Astrocyte (in vitro differentiated cells and primary cell): ENCODE results near the gene TUB. TPM values are rescaled to one million over a fixed set of nuclear protein-coding genes. Genes with fewer than 3 reads are reported as not detected.

ENCODE experiments used
- DNase-seq: peaks from one replicate; pipeline ENCODE4 v3.0.0-alpha.2; 2010; ENCODE audit warnings: low read depth
- FAIRE-seq: peaks from 2 replicates; lab custom pipeline; 2011; peaks lifted over from hg19 to GRCh38; lab: Jason Lieb, UNC
- H2AFZ ChIP-seq: 2 replicates; pipeline ENCODE4 v1.6.0; 2012; ENCODE audit warnings: low read depth, low read length, inconsistent platforms
- H3K27ac ChIP-seq: 2 replicates; pipeline ENCODE4 v1.5.1; 2011; ENCODE audit warnings: low read depth, low read length, inconsistent platforms
- H3K27me3 ChIP-seq: 2 replicates; pipeline ENCODE4 v1.6.0; 2011; ENCODE audit warnings: low read length, inconsistent platforms; ENCODE audit not compliant: insufficient read depth
- H3K36me3 ChIP-seq: 2 replicates; pipeline ENCODE4 v1.5.1; 2011; ENCODE audit warnings: low read length, inconsistent platforms; ENCODE audit not compliant: insufficient read depth
- H3K4me1 ChIP-seq: 2 replicates; pipeline ENCODE4 v1.5.1; 2011; ENCODE audit warnings: low read length, inconsistent platforms; ENCODE audit not compliant: insufficient read depth
- H3K4me2 ChIP-seq: 2 replicates; pipeline ENCODE4 v1.6.0; 2012; ENCODE audit warnings: low read length, inconsistent platforms
- H3K4me3 ChIP-seq: 2 replicates; pipeline ENCODE4 v1.5.1; 2011; ENCODE audit warnings: low read depth, mild to moderate bottlenecking, low read length, inconsistent platforms; ENCODE audit not compliant: insufficient read depth
- H3K79me2 ChIP-seq: 2 replicates; pipeline ENCODE4 v1.6.0; 2012; ENCODE audit warnings: mild to moderate bottlenecking, low read length, inconsistent platforms; ENCODE audit not compliant: insufficient read depth
- H3K9ac ChIP-seq: 2 replicates; pipeline ENCODE4 v1.6.0; 2012; ENCODE audit warnings: mild to moderate bottlenecking, low read length, inconsistent platforms
- H3K9me3 ChIP-seq: 2 replicates; pipeline ENCODE4 v1.5.1; 2012; ENCODE audit warnings: low read depth, mild to moderate bottlenecking, low read length, inconsistent platforms; ENCODE audit not compliant: insufficient read depth
- H4K20me1 ChIP-seq: 2 replicates; pipeline ENCODE4 v1.6.0; 2012; ENCODE audit warnings: low read length, inconsistent platforms; ENCODE audit not compliant: insufficient read depth
- H3K27ac Mint-ChIP-seq: one replicate; pipeline ENCODE4 v1.8.0; 2021; ENCODE audit warnings: mild to moderate bottlenecking, mixed read lengths; ENCODE audit not compliant: unreplicated experiment
- H3K27me3 Mint-ChIP-seq: one replicate; pipeline ENCODE4 v1.8.0; 2021; ENCODE audit warnings: low read depth, mixed read lengths; ENCODE audit not compliant: unreplicated experiment
- H3K36me3 Mint-ChIP-seq: one replicate; pipeline ENCODE4 v1.8.0; 2021; ENCODE audit warnings: low read depth, mixed read lengths; ENCODE audit not compliant: unreplicated experiment
- H3K4me1 Mint-ChIP-seq: one replicate; pipeline ENCODE4 v1.8.0; 2021; ENCODE audit warnings: low read depth, mixed read lengths; ENCODE audit not compliant: unreplicated experiment
- H3K4me3 Mint-ChIP-seq: one replicate; pipeline ENCODE4 v1.8.0; 2021; ENCODE audit warnings: mild to moderate bottlenecking, moderate library complexity, mixed read lengths; ENCODE audit not compliant: unreplicated experiment
- H3K9me3 Mint-ChIP-seq: one replicate; pipeline ENCODE4 v1.8.0; 2021; ENCODE audit warnings: mild to moderate bottlenecking, mixed read lengths; ENCODE audit not compliant: unreplicated experiment
- CTCF ChIP-seq: IDR thresholded peaks from 2 replicates; pipeline ENCODE4 v1.5.1; 2011; ENCODE audit warnings: low read depth, mild to moderate bottlenecking, inconsistent platforms, low read length, moderate library complexity; ENCODE audit not compliant: insufficient read depth
- EZH2 ChIP-seq: IDR thresholded peaks from 2 replicates; pipeline ENCODE4 v1.6.1; 2012; ENCODE audit warnings: mild to moderate bottlenecking, low read length, inconsistent platforms; ENCODE audit not compliant: insufficient read depth
- total RNA-seq: library from RNA; stranded (reverse); gene quantifications from 2 replicates; pipeline ENCODE4 v1.2.1, GENCODE V29; 2021

TUB gene
- total RNA-seq, 1 donor from 2014 or later, result 5.7 TPM

- H3K27ac ChIP-seq, result no peak overlapping the region
- H3K4me1 ChIP-seq, result peaks cover 18% of the 10 kb centered on the region
- Mint-ChIP-seq H3K36me3 (no peaks in the 10 kb centered on the region), H3K27me3 (peaks cover 42% of the 10 kb centered on the region), H3K4me3 (no peak overlapping the region), H3K4me1 (peaks cover 25% of the 10 kb centered on the region), H3K27ac (no peak overlapping the region), H3K9me3 (no peaks in the 10 kb centered on the region)
- no peak overlapping the region for H2AFZ ChIP-seq
- H3K4me2 ChIP-seq, result no peak overlapping the region
- H3K36me3 ChIP-seq, result no peaks in the 10 kb centered on the region
- FAIRE-seq (no peak), DNase-seq (no peak)
- H3K9ac ChIP-seq, result no peak overlapping the region
- H3K27me3 ChIP-seq, result peaks cover 15% of the 10 kb centered on the region
- H3K79me2 ChIP-seq, result no peaks in the 10 kb centered on the region
- H3K9me3 ChIP-seq, result no peaks in the 10 kb centered on the region
- no peak for TF ChIP-seq EZH2
- no peak for TF ChIP-seq CTCF
- H3K4me3 ChIP-seq, result no peak overlapping the region
- H4K20me1 ChIP-seq, result peaks cover 8% of the 10 kb centered on the region
Observed at GRCh38 chr11:8066036-8066910, 14.7 kb upstream of the TUB start.

GRCh38 chr11:8066911-8067455 lies 14.0 kb upstream of the TUB start:
- peaks cover 8% of the 10 kb centered on the region for H4K20me1 ChIP-seq
- no peak overlapping the region for H2AFZ ChIP-seq
- H3K9ac ChIP-seq, result no peak overlapping the region
- no peak overlapping the region for H3K4me2 ChIP-seq
- Mint-ChIP-seq H3K4me1 (peaks cover 25% of the 10 kb centered on the region), H3K4me3 (no peak overlapping the region), H3K27ac (no peak overlapping the region), H3K36me3 (no peaks in the 10 kb centered on the region), H3K9me3 (no peaks in the 10 kb centered on the region), H3K27me3 (peaks cover 46% of the 10 kb centered on the region)
- FAIRE-seq (no peak), DNase-seq (no peak)
- H3K4me1 ChIP-seq, result peaks cover 18% of the 10 kb centered on the region
- no peaks in the 10 kb centered on the region for H3K79me2 ChIP-seq
- no peak for TF ChIP-seq CTCF
- TF ChIP-seq EZH2, result no peak
- H3K9me3 ChIP-seq, result no peaks in the 10 kb centered on the region
- no peaks in the 10 kb centered on the region for H3K36me3 ChIP-seq
- H3K27ac ChIP-seq, result no peak overlapping the region
- H3K27me3 ChIP-seq, result peaks cover 20% of the 10 kb centered on the region
- H3K4me3 ChIP-seq, result no peak overlapping the region

- Histone ChIP-seq H4K20me1 (peaks cover 8% of the 10 kb centered on the region), H3K27ac (no peak overlapping the region)
Observed at GRCh38 chr11:8067567-8067928, 13.5 kb upstream of the TUB start.

More at GRCh38 chr11:8067567-8067928, 13.5 kb upstream of the TUB start:
- no peaks in the 10 kb centered on the region for H3K9me3 Mint-ChIP-seq
- no peak overlapping the region for H3K4me3 Mint-ChIP-seq
- Histone ChIP-seq H3K27me3 (peaks cover 25% of the 10 kb centered on the region), H3K36me3 (no peaks in the 10 kb centered on the region), H3K4me2 (no peak overlapping the region), H3K4me1 (peaks cover 18% of the 10 kb centered on the region), H3K9me3 (no peaks in the 10 kb centered on the region), H2AFZ (no peak overlapping the region), H3K4me3 (no peak overlapping the region), H3K9ac (no peak overlapping the region), H3K79me2 (no peaks in the 10 kb centered on the region)
- FAIRE-seq (no peak), DNase-seq (no peak)
- no peak for TF ChIP-seq EZH2
- no peak for TF ChIP-seq CTCF
- peaks cover 50% of the 10 kb centered on the region for H3K27me3 Mint-ChIP-seq
- H3K4me1 Mint-ChIP-seq, result peaks cover 25% of the 10 kb centered on the region
- no peak overlapping the region for H3K27ac Mint-ChIP-seq
- no peaks in the 10 kb centered on the region for H3K36me3 Mint-ChIP-seq
